GM18511 (cell line): Measurements from ENCODE around the gene B3GNT9.

Source experiments
- ATAC-seq: cut with Tn5 transposase; IDR thresholded peaks from one replicate; pipeline ENCODE4 v1.9.1; 2021; ENCODE audit warnings: mild to moderate bottlenecking, moderate library complexity; ENCODE audit not compliant: unreplicated experiment

The B3GNT9 gene, protein sequence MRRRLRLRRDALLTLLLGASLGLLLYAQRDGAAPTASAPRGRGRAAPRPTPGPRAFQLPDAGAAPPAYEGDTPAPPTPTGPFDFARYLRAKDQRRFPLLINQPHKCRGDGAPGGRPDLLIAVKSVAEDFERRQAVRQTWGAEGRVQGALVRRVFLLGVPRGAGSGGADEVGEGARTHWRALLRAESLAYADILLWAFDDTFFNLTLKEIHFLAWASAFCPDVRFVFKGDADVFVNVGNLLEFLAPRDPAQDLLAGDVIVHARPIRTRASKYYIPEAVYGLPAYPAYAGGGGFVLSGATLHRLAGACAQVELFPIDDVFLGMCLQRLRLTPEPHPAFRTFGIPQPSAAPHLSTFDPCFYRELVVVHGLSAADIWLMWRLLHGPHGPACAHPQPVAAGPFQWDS

DNA sequence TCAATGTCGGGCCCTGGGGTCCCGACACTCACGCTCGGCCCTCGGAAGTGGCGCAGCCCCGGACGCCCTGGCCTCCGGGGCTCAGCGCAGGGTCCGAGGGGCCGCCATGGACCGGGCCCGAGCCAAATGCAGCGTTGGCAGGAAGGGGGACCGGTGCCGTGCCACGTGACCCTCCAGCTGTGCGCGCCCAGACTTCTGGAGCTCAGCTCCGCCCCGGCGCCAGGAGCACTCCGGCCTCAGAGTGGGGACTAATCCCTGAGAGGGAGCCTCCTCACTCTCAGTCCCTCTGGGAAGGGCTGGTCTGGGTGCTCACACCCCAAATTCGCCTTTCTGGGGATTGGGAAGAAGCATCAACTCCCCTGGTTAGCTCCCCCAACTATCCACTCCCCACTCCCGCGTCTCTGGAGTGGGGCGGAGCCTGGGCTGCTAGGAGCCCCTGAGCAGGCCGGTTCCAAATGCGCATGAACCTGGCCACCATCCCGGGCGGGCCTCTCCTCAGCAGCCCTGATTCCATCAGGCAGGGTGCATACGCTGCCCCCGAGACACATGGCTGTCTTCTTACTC is at the start of gene B3GNT9:
B3GNT9 (minus strand) TSS at position 166 of the 564 bp plus-strand sequence. CDS start 513 bp downstream, outside the sequence.
- ATAC-seq, result peak; percentile 75

DNA sequence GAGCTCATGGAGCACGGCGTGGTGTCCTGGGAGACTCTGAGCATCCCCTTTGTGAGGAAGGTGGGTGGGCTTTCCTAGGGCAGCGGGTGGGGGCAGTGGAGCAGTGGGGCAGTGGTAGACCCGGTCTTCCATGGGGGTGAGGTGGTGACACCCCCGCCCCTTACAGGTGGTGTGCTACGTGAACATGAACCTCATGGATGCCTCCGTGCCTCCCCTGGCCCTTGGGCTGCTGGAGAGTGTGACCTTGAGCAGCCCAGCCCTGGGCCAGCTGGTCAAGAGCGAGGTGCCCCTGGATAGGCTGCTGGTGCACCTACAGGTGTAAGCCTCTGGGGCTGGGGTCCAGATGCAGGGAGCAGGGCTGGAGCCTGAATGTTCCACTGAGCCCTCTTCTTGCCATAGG is 49.7 kb upstream of the B3GNT9 start:
- no peak for ATAC-seq

DNA sequence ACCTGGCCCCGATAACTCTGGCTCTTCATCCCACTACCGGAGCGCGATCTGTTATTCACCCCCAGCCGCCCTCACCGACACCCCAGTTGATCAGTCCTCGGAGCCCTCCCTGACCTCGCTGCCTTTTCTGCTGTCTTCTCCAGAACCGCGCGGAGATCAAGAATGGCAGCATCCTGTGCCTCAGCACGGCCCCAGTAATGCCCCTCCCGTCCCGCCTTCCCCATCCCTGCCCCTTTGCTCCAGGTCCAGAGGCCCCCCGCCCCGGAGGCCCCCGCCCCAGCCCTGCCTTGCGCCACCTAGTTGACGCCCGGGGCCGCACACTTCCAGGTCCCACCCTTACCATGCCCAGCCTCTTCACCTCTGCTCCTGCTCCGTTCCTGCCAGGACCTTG is 49.0 kb upstream of the B3GNT9 start:
- no peak for ATAC-seq

DNA sequence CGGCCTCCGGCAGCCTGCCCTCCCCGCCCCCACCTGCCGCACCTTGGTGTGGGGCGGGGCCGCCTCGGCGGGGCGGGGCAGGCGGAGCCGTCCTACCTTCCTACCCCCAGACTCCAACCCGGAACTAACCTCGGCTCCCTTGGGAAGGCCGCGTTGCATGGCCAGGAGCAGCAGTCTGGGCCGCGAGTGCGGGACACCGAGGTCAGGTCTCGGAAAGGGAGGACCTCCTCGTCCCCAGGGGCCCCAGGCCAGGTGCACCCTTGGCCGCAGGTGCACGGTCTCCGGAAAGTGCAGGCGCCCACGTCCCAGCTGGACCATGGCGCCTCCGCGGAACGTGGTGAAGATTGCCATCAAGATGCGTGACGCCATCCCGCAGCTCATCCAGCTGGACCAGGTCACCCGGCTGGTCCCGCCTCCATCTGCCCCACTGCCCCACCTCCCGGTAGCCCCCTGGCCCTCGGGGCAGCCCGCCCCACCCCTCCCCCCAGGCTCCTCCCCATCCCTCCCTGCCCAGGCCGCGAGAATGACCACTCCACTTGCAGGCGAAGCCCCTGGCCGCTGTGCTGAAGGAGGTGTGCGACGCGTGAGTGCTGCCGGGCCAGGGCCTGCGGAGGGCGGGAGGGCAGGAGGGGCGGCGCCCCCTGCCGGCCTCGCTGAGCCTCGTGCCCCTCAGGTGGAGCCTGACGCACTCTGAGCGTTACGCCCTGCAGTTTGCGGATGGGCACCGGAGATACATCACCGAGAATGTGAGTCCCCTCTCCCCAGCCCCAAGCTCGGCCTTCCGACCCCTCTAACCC is 48.4 kb upstream of the B3GNT9 start, which contains the start of gene ELMO3:
ELMO3 (plus strand) TSS at position 121 of the 797 bp plus-strand sequence; CDS start at position 317, 196 bp downstream.
- ATAC-seq, result no peak

DNA sequence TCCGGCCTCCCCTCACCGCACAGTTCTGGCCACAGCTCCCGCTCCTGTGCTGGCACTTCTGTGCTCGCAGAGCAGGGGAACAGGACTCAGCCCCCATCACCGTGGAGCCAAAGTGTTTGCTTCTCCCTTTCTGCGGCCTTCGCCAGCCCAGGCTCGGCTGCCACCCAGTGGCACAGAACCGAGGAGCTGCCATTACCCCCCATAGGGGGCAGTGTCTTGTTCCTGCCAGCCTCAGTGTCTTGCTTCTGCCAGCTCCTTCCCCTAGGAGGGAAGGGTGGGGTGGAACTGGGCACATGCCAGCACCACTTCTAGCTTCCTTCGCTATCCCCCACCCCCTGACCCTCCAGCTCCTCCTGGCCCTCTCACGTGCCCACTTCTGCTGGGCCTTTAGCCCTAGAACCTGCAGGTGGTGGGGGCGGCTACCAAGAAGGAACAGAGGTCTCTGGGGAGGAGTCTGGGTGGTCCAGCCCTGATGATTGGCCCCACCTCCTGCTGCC is 47.5 kb upstream of the B3GNT9 start:
- no peak for ATAC-seq

DNA sequence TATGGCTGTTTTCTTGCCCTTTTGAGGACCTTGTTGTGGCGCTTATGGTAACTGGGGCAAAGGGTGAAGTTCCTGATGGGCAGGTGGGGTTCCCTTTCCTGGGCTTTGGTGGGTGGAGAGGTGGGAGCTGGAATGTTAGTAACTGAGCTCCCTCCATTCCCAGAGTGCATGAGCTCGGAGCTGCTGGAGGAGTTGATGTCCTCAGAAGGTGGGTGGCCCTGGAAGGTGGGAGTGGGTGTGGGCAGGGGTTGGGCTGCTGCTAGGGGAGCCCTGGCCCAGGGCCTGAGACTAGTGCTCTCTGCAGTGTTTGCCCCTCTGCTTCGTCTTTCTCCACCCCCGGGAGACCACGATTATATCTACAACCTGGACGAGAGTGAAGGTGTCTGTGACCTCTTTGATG is 46.9 kb upstream of the B3GNT9 start:
- ATAC-seq, result no peak

DNA sequence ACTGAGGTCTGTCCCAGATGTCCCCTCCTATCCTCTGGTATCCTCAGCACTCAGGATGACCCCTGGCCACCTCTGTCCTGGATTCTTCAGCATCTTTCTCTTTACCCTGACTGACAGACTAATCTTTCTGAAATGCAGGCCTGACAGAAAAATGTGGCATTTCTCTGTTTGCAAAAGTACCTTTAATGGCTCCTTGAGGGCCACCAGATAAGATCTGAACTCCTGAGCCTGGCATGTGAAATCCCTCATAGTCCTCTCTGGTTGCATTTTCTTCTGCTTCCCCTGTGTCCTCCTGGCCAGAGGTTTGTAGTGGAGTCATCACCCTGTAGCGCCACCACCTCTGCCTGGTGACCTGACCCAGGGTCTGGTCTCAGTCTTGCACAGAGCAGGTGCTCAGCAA is 46.1 kb upstream of the B3GNT9 start:
- no peak for ATAC-seq

DNA sequence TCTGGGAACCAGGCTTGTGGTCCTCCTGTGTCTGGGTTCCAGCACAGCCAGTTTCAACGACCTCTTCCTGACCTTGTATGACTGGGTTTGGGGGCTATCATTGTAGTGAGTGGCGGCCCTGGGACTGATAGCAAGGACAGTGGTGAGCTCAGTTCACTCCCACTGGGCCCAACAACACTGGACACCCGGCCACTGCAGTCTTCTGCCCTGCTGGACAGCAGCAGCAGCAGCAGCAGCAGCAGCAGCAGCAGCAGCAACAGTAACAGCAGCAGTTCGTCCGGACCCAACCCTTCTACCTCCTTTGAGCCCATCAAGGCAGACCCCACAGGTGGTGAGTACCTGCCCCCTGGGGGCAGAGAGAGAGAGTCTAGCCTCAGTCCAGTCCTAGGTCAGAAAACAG is 44.9 kb upstream of the B3GNT9 start:
- ATAC-seq, result no peak

DNA sequence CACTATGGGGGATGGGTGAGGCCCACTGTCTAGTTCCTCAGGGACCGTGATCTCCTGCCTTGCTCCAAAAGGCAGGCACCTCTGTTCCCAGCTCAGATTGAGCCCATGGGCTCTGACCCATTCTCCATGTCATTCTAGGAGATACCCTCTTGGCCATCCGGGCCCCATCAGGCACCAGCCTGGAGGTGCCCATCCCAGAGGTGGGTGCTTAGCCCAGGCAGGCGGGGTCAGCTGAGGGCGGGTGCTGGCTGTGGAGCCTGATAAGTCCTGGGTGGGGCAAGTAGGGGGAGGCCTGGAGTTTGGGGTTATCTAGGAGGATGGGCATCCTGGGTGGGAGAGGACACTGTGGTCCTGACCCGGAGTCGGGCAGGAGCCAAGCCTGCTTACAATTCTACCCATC is 43.5 kb upstream of the B3GNT9 start:
- ATAC-seq, result no peak

DNA sequence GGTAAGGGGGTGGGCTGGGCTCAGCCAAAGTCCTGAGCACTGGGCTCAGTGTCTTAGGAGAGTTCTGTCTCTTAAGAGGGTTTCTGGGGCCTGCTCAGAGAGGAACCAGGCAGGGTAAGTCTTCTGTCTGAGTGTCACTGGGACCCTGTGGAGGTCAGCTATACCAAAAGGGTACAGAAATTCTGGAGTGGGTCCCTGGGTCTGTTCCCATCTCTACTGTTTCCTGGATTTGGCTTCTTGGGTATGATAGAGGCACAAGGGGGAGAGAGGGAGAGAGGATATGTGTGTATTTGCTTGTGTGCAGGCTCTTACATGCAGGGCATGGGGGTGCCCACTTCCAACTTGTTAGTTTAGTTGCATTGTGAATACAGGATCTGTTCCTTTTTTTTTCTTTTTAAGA is 42.7 kb upstream of the B3GNT9 start:
- ATAC-seq, result no peak

DNA sequence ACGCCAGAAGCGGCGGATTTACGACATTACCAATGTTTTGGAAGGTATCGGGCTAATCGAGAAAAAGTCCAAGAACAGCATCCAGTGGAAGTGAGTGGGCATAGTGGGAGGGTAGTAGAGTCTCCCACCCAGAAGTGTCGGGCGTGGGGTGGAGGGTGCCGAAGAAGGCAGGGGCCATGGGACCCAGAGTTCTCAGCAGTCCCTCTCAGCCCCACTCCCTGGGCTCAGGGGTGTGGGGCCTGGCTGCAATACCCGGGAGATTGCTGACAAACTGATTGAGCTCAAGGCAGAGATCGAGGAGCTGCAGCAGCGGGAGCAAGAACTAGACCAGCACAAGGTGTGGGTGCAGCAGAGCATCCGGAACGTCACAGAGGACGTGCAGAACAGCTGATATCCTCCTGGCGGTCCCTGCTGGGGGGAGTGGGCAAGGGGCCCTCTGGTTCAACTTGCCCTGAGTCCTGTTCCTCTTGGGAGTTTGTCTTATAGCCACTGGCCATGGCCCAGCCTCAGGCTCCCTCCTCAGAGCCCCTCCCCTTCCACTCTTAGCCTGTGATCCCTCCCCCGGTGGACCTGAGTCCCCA is 42.1 kb upstream of the B3GNT9 start:
- ATAC-seq, result no peak

DNA sequence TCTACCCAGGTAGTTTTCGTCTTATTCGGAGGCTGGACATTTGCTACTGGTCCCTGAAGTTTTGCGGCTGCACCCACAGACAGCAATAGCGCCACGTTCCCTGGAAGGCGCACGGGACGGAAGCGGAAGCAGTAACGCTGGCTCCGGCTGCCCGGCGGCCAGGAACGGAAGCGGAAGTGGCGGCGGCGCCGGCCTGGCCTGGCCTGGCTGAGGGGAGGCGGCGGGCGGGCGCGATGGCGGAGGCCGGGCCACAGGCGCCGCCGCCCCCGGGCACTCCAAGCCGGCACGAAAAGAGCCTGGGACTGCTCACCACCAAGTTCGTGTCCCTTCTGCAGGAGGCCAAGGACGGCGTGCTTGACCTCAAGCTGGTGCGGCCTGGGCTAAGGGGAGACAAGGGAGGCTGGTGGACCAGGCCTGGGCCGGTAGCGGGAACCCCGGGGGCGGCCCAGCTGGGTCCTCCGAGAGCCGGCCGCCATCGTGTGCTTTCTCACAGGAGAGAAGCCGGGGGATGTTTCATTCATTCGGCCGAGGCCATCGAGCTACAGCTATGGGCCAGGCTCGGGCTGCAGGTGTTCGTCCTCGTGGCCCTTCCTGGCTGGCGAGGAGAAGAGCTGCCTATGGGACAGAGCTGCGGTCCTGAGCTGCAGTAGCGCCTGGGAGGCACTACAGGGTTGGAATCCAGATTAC is 41.3 kb upstream of the B3GNT9 start, which contains the start of gene E2F4:
E2F4 (plus strand) TSS at position 161 of the 687 bp plus-strand sequence; CDS start at position 234, 73 bp downstream.
- ATAC-seq, result peak; percentile 91

DNA sequence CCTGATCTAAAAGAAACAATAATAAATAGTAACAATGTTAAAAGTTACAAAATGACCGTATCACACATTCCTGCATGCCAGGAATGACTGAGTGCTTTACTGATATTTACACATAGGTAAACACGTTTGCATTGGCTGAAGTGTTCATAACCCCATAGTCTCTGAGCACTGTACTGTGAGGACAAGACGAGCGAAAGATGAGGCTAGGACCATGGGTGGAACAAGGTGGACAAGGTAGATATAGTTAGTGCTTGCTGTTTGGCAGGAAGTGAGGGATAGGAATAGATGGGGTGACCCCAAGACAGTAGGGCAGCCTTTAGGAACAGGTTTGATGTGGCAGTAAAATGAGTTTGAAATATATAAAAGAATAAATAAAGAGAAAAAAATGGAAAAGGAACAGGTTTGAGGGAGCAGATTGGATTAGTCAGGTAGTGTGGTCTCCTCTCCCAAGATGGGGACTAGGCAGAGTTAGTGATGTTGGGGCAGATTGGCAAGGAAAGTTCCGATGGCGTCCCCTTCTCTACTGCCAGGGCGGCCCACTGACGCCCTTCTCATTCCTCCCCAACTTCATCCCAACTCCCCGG is 40.7 kb upstream of the B3GNT9 start:
- ATAC-seq, result peak; percentile 5

DNA sequence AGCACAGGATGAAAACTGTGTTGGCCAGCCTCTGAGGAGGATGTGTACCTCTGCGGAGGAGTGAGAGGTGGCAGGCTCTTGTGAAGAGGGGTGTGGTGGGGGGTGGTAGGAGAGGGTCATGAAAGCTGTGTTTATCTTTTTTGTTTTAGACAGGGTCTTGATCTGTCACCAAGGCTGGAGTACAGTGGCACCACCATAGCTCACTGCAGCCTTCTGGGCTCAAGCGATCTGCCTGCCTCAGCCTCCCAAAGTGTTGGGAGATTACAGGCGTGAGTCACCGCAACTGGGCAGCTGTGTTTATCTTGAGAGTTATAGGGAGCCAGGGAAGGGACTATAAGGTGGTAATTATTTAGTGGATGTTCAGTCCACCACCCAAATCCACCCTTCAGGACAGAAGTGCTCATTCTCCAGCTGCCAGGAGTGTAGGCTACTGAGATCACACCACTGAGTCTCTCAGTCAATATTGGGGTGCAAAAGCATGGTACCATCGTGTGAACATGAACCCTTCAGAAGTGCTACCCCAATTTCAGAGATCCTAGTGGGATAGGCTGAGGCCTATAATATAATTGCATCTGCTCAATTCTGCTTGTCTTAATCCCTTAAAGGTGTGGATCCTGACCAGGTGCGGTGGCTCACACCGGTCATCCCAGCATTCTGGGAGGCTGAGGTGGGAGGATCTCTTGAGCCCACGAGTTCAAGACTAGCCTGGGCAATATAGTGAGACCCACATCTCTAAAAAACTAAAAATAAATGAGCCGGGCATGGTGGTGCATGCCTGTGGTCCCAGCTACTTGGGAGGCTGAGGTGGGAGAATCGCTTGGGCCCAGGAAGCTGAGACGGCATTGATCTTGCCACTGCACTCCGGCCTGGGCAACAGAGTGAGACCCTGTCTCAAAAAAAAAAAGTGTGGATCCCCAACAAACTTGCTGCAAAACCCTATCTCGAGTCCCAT is 39.9 kb upstream of the B3GNT9 start:
- ATAC-seq, result no peak

DNA sequence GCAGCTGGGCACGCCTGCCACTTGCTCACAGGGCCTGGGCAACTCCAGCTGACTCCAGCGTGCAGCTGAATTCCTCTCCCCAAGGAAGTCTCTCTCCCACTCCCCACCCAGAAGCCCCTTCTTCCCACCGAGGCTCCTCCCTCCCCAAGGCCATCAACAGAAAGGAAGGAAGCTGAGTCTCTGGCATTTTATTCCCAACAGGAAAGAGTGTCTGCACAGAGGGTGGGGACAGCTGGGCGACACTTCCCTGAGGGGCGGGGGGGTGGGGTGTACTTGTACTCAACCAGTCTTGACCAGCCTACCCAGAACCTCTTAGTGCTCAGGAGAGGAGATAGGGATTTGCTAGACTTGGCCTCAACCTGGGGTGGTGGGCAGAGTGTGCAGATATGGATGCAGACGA is 39.2 kb upstream of the B3GNT9 start, which contains the start of gene EXOC3L1:
EXOC3L1 (minus strand) TSS at position 96 of the 400 bp plus-strand sequence. CDS start 460 bp downstream, outside the sequence.
- ATAC-seq, result no peak

DNA sequence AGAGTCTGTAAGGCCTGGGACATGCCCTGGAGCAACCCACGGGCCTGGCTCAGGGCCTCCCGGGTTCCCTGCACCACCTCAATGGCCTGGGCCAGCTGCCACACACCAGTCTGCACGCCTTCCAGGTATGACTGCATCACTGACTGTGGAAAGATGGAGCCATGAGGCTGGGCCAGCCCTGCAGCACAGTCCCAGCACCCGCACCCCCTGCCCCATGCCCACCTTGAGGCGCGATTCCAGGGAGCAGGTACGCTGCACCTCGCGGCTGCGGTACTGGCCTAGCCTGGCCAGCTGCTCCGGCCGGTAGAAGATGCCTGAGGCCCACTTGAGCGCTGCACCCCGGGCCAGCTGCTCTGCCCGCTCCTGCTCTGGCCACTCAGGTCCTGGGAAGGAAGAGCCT is 38.0 kb upstream of the B3GNT9 start:
- no peak for ATAC-seq

DNA sequence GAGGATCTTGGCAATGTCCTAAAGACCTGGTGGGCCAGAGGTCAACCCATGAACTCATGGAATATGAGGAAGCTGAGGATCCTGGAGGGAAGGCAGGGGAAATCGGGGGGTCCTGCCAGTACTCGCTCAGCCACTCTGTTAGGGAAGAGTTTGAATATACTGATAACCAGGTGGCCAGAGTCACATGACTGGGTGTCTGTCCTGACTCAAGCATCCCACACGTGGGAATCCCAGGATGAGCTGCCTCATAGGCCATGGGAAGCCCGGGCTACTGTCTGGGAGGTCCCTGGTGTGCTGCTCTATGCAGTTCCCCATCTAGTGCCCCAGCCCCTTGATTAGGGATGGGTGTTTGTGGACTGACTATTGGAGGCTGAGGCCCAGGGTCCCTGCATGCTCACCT is 37.5 kb upstream of the B3GNT9 start:
- no peak for ATAC-seq

DNA sequence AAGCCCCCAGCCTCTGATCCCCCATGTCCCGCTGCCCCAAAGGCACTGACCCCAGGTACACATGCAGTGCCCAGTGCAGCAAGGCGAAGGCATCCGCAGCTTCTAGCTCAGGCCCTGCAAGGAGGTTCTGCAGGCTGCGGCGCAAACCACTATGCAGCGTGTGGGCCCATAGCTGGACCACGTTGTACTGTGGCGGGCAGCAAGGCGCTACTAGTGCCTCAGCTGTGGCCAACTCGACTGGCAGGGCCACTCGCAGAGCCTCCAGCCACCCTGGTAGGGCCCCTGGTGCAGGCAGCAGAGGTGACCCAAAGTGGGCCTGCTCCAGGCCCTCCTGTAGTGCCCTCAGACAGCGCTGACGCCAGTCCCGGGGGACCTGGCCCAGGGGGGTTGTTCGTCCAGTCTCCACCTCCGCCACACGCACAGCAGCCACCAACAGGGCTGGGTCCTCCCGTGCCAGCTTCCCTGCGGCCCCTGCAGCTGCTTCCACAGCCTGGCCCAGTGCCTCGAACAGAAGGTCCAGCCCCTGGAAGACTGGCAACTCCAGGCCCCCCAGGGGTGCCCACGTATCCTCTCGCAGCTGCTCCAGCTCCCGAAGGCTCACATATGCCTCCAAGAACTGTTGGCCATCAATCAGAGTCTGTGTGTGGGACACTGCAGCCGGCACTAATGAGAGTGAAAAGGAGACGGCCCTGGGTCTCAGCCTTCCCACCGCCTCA is 36.5 kb upstream of the B3GNT9 start:
- no peak for ATAC-seq
